PFSK-1 (cell line): ENCODE data around the gene FUT4.

Experiments
- FOXP2 ChIP-seq: optimal IDR thresholded peaks from 2 replicates; pipeline ENCODE3; 2011; ENCODE audit warnings: borderline replicate concordance, control low read depth, inconsistent platforms; ENCODE audit not compliant: insufficient read depth; ENCODE audit errors: extremely low read length, extremely low read depth
- POLR2AphosphoS5 ChIP-seq: IDR thresholded peaks from 2 replicates; pipeline ENCODE4 v1.6.1; 2012; ENCODE audit warnings: low read depth, mild to moderate bottlenecking, control low read depth, low read length, moderate library complexity
- SIN3A ChIP-seq: IDR thresholded peaks from 2 replicates; pipeline ENCODE4 v1.6.1; 2012; ENCODE audit warnings: mild to moderate bottlenecking, low read length, moderate library complexity, borderline replicate concordance; ENCODE audit not compliant: insufficient read depth
- TAF1 ChIP-seq: IDR thresholded peaks from 2 replicates; pipeline ENCODE4 v1.6.1; 2012; ENCODE audit warnings: low read length, control low read depth, borderline replicate concordance; ENCODE audit not compliant: insufficient read depth
- TF ChIP-seq, protein P1 (sequence below), 2 experiments: IDR thresholded peaks; 2 replicates each; pipeline versions ENCODE4 v1.6.1 to v1.8.0; 2011 to 2012; ENCODE audit warnings: low read depth in 2 of 2, low read length in 2 of 2, control low read depth in 1 of 2, inconsistent platforms in 1 of 2, mild to moderate bottlenecking in 1 of 2, moderate library complexity in 1 of 2; ENCODE audit not compliant: insufficient read depth in 1 of 2

DNA sequence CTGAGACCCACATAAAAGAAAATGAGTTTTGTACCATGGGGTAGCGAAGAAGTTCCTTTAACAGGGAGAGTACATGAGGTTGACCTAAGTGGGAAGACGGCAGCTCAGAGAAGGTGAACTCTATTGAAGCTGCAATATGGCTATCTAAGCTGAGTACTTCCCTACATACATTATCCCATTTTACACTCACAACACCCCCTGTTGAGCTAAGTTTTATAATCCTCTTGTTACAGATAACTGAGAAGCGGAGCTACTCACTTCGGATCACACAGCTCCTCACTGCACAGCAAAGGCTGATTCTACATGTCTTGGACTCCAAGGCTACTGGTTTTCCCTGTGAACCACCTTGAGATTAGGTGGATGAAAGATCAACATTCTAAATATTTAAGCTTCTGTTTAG is 15.2 kb downstream of the FUT4 start:
- TF ChIP-seq POLR2AphosphoS5 (no peak), TAF1 (no peak), SIN3A (no peak), FOXP2 (no peak)
- TF ChIP-seq, protein P1, sequence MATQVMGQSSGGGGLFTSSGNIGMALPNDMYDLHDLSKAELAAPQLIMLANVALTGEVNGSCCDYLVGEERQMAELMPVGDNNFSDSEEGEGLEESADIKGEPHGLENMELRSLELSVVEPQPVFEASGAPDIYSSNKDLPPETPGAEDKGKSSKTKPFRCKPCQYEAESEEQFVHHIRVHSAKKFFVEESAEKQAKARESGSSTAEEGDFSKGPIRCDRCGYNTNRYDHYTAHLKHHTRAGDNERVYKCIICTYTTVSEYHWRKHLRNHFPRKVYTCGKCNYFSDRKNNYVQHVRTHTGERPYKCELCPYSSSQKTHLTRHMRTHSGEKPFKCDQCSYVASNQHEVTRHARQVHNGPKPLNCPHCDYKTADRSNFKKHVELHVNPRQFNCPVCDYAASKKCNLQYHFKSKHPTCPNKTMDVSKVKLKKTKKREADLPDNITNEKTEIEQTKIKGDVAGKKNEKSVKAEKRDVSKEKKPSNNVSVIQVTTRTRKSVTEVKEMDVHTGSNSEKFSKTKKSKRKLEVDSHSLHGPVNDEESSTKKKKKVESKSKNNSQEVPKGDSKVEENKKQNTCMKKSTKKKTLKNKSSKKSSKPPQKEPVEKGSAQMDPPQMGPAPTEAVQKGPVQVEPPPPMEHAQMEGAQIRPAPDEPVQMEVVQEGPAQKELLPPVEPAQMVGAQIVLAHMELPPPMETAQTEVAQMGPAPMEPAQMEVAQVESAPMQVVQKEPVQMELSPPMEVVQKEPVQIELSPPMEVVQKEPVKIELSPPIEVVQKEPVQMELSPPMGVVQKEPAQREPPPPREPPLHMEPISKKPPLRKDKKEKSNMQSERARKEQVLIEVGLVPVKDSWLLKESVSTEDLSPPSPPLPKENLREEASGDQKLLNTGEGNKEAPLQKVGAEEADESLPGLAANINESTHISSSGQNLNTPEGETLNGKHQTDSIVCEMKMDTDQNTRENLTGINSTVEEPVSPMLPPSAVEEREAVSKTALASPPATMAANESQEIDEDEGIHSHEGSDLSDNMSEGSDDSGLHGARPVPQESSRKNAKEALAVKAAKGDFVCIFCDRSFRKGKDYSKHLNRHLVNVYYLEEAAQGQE (IDR thresholded peaks at IDR 0.05; ENCODE audit: insufficient read depth in 1 of 2, low read depth in 2 of 2, low read length in 2 of 2) = no peak
